Naive thymus-derived CD4-positive, alpha-beta T cell (primary cell): ENCODE data around the gene CHMP4A. TPM values are rescaled to one million over a fixed set of nuclear protein-coding genes. Genes with fewer than 3 reads are reported as not detected.
A peak's percentile ranks its signal among the peaks of the same experiment; 100 is the strongest.

Source experiments
- ATAC-seq: fragments of 150-1000 bp; cut with Tn5 transposase; 2 replicates; pipeline ENCODE4 v1.10.0; 2021; ENCODE audit warnings: mild to moderate bottlenecking, moderate library complexity
- CTCF ChIA-PET: fragments of 350-600 bp; sonication (Branson Sonifier 250); formaldehyde crosslinking; loops from one replicate; lab custom pipeline; 2021; ENCODE audit warnings: antibody characterized with exemption; lab: Charles Lee
- POLR2A ChIA-PET: fragments of 350-600 bp; sonication (Branson Sonifier 250); formaldehyde crosslinking; loops from one replicate; lab custom pipeline; 2021; ENCODE audit warnings: antibody characterized with exemption, inconsistent platforms; lab: Charles Lee
- DNase-seq, 9 donors: peaks; one replicate each; pipeline versions ENCODE4 v3.0.0 to v3.0.0-alpha.2; 2020 to 2022; ENCODE audit warnings: mixed read lengths in 1 of 9
- H3K27ac ChIP-seq: one replicate; pipeline ENCODE4 v1.7.0; 2013; ENCODE audit warnings: mild to moderate bottlenecking, low read depth, low read length, moderate library complexity
- H3K27me3 ChIP-seq, 2 donors: one replicate each; pipeline ENCODE4 v1.7.0; 2013; ENCODE audit warnings: low read length in 2 of 2, mild to moderate bottlenecking in 2 of 2, moderate library complexity in 2 of 2; ENCODE audit not compliant: control insufficient read depth in 2 of 2, insufficient read depth in 2 of 2
- H3K36me3 ChIP-seq, 3 experiments: 1 replicate in 2 of 3; 2 replicates in 1 of 3; pipeline ENCODE4 v1.7.0; 2013; ENCODE audit warnings: low read length in 3 of 3, mild to moderate bottlenecking in 3 of 3, moderate library complexity in 1 of 3; ENCODE audit not compliant: insufficient read depth in 3 of 3, control insufficient read depth in 2 of 3
- H3K4me1 ChIP-seq, 2 donors: one replicate each; pipeline ENCODE4 v1.7.0; 2013; ENCODE audit warnings: low read length in 2 of 2, mild to moderate bottlenecking in 2 of 2, moderate library complexity in 1 of 2; ENCODE audit not compliant: control insufficient read depth in 2 of 2, insufficient read depth in 2 of 2
- H3K4me3 ChIP-seq: 2 replicates; pipeline ENCODE4 v1.7.0; 2013; ENCODE audit warnings: mild to moderate bottlenecking, low read length
- H3K9me3 ChIP-seq, 3 experiments: 1 replicate in 2 of 3; 2 replicates in 1 of 3; pipeline ENCODE4 v1.7.0; 2013; ENCODE audit warnings: low read length in 3 of 3; ENCODE audit not compliant: control insufficient read depth in 2 of 3
- H3K27ac Mint-ChIP-seq, 9 donors: one replicate each; pipeline ENCODE4 v1.8.0; 2020 to 2022; ENCODE audit warnings: mixed read lengths in 9 of 9, mild to moderate bottlenecking in 8 of 9, moderate library complexity in 5 of 9, inconsistent platforms in 2 of 9
- H3K27me3 Mint-ChIP-seq, 5 donors: one replicate each; pipeline ENCODE4 v1.8.0; 2021 to 2022; ENCODE audit warnings: mixed read lengths in 5 of 5, mild to moderate bottlenecking in 1 of 5
- H3K36me3 Mint-ChIP-seq, 5 donors: one replicate each; pipeline ENCODE4 v1.8.0; 2020 to 2022; ENCODE audit warnings: mixed read lengths in 5 of 5, mild to moderate bottlenecking in 3 of 5, inconsistent platforms in 1 of 5
- H3K4me1 Mint-ChIP-seq, 7 donors: one replicate each; pipeline ENCODE4 v1.8.0; 2020 to 2022; ENCODE audit warnings: mixed read lengths in 7 of 7, mild to moderate bottlenecking in 3 of 7, inconsistent platforms in 1 of 7
- H3K4me3 Mint-ChIP-seq, 10 donors: one replicate each; pipeline ENCODE4 v1.8.0; 2020 to 2022; ENCODE audit warnings: mild to moderate bottlenecking in 10 of 10, mixed read lengths in 10 of 10, moderate library complexity in 6 of 10, inconsistent platforms in 2 of 10
- H3K9me3 Mint-ChIP-seq, 11 donors: one replicate each; pipeline ENCODE4 v1.8.0; 2020 to 2022; ENCODE audit warnings: mixed read lengths in 11 of 11, mild to moderate bottlenecking in 4 of 11, inconsistent platforms in 1 of 11, moderate library complexity in 1 of 11
- intact Hi-C, 2 donors: fragments of 100-400 bp; cut with micrococcal nuclease; formaldehyde crosslinking; loops; one replicate each; pipeline ENCODE4 v1.15.1; 2023
- polyA plus RNA-seq, 2 donors: library from polyadenylated mRNA; unstranded; fragments of 300-500 nt; fragmentation: Illumina TruSeq; gene quantifications; one replicate each; pipeline ENCODE4 v1.2.3, GENCODE V29; 2021
- total RNA-seq, 6 experiments: library from RNA in 5 of 6; stranded (reverse) in 5 of 6; gene quantifications; 1 replicate in 5 of 6; 2 replicates in 1 of 6; pipeline ENCODE4 v1.2.3 and lab custom pipeline; 2021 to 2026

CHMP4A gene
- total and polyA plus RNA-seq, 7 experiments from 2014 or later = 79.1 to 140 (median 94.1) TPM

DNA sequence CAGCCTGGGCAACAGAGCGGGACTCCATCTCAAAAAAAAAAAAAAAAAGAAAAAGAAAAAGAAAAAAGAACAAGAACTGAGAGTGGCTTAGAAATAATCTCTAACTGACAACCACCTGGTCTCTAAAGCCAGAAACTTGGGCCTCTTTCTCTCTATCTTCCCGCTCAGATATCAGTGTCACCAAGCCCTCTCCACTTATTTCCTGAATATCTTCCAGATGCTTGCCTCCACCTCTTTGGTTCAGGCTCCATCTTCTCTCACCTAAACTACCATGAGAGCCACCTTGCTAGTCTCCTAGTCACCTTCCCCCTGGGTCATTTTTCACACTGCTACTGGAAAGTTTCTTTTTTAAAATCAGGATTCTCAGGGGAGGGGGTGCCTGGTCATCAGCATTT, 16.2 kb downstream of the CHMP4A start:
- no peaks in the 10 kb centered on the region for H3K27me3 Mint-ChIP-seq
- peaks cover 34 to 72% (median 56%) of the 10 kb centered on the region in 7 donors for H3K4me1 Mint-ChIP-seq
- H3K27ac Mint-ChIP-seq = peak overlapping the region in 8 of 9 donors; percentile 64 to 98 (median 89)
- peaks cover 0 to 6% (median 0%) of the 10 kb centered on the region in 11 donors for H3K9me3 Mint-ChIP-seq
- ChIA-PET CTCF (interaction anchor here (0.7 to 2.0 kb wide), 2 partner anchors 10 to 45 kb away, joined by 3 to 6 read pairs; partner anchors contain the start of gene TINF2), POLR2A (interaction anchor here (1.8 to 3.9 kb wide), 4 partner anchors 12 to 45 kb away, joined by 7 to 79 read pairs (median 24); partner anchors contain the start of genes CHMP4A, IRF9, MDP1 and TINF2)
- DNase-seq = no peak
- Histone ChIP-seq H3K27me3 (no peaks in the 10 kb centered on the region), H3K27ac (peak overlapping the region; percentile 47), H3K36me3 (peaks cover 0 to 19% (median 3%) of the 10 kb centered on the region in 3 experiments), H3K4me1 (peaks cover 14 to 16% of the 10 kb centered on the region in 2 donors), H3K9me3 (no peaks in the 10 kb centered on the region), H3K4me3 (no peak overlapping the region)
- H3K36me3 Mint-ChIP-seq = peaks cover 9 to 44% (median 17%) of the 10 kb centered on the region in 5 donors
- intact Hi-C loops = no loop called here
- no peak for ATAC-seq
- peak overlapping the region; percentile 76 to 95 (median 89) for H3K4me3 Mint-ChIP-seq

GRCh38 chr14:24196071-24197055, 16.9 kb downstream of the CHMP4A start:
- Histone ChIP-seq H3K27me3 (no peaks in the 10 kb centered on the region), H3K4me1 (peaks cover 14 to 16% of the 10 kb centered on the region in 2 donors), H3K4me3 (peak overlapping the region; percentile 74), H3K27ac (peak overlapping the region; percentile 99), H3K36me3 (peaks cover 0 to 26% (median 5%) of the 10 kb centered on the region in 3 experiments), H3K9me3 (no peaks in the 10 kb centered on the region)
- CTCF ChIA-PET = interaction anchor here (0.5 to 2.0 kb wide), 7 partner anchors 11 to 471 kb away, joined by 3 to 6 read pairs (median 4); partner anchors contain the start of genes CHMP4A, MDP1, PSME1 and TINF2
- peaks cover 0 to 1% (median 0%) of the 10 kb centered on the region in 11 donors for H3K9me3 Mint-ChIP-seq
- ATAC-seq = no peak
- peak overlapping the region; percentile 88 to 98 (median 98) for H3K27ac Mint-ChIP-seq
- peaks cover 9 to 41% (median 11%) of the 10 kb centered on the region in 5 donors for H3K36me3 Mint-ChIP-seq
- no peak for DNase-seq
- POLR2A ChIA-PET = interaction anchor here (0.7 to 3.9 kb wide), 27 partner anchors 9 to 894 kb away, joined by 3 to 79 read pairs (median 5); partner anchors contain the start of genes CHMP4A, CIDEB, DCAF11 and EMC9
- H3K4me1 Mint-ChIP-seq = peaks cover 38 to 71% (median 61%) of the 10 kb centered on the region in 7 donors
- no peaks in the 10 kb centered on the region for H3K27me3 Mint-ChIP-seq
- peak overlapping the region; percentile 88 to 97 (median 93) for H3K4me3 Mint-ChIP-seq
- intact Hi-C loops = loop anchor here in 1 of 2 donors (1.0 kb wide), 1 partner anchor 8 kb away; the partner anchor contains the start of gene IPO4

DNA sequence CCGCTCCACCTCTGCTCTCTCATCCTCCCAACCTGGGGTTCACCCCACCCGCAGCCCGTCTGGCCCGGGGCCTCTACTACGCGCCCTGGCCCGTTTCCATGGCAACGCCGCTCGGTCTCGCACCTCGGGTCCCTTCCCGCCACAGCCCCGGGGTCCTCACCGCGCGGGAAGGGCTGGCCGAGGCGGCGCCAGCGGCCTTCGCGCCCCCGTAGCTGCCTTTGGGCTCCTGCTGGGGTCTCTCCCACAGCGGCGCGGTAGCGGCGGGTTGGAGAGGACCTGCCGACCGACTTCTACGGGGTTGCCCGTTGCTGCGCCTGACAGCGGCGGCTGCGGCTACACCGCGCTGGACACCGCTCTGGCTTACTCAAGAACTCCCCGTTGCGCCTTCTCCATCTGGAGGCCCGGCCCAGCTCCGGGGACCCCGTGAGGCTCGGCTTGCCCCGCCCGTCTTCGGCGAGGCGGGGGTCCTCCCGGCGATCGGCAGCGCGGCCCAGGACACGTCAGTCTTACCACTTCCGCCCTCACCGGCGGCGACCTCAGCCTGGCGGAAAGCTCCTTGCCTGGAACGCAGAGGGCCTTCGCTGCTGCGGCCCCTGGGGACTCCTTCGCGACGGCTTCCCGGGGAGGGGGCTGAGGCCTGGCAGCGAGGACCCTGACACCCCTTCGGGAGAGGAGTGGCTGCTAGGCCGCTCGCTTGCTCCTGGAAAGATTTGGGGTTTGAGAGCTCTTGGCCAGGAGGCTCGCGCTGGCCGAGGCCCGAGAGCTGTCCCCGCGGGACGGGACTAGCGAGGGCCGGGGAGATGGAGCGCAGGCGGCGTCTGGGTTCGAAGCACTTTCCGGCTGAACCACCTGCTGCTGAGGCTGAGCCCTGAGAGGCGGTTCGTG, 17.9 kb downstream of the CHMP4A start, which contains the start of gene TM9SF1:
Gene TM9SF1 (minus strand): TSS at position 256 of the 885 bp plus-strand sequence. CDS start 422 bp downstream, outside the sequence.
- Mint-ChIP-seq H3K4me1 (peaks cover 38 to 69% (median 59%) of the 10 kb centered on the region in 7 donors), H3K27me3 (no peaks in the 10 kb centered on the region), H3K27ac (peak within 1 kb of the TSS; percentile 88 to 98 (median 98)), H3K36me3 (peaks cover 8 to 39% (median 11%) of the 10 kb centered on the region in 5 donors), H3K9me3 (peaks cover 0 to 1% (median 0%) of the 10 kb centered on the region in 11 donors), H3K4me3 (peak within 1 kb of the TSS; percentile 88 to 97 (median 93))
- peak within 1 kb of the TSS; percentile 74 for H3K4me3 ChIP-seq
- CTCF ChIA-PET = interaction anchor here (0.5 to 2.0 kb wide), 8 partner anchors 12 to 472 kb away, joined by 3 to 6 read pairs (median 4); partner anchors contain the start of genes CHMP4A, IRF9, MDP1 and PSME1
- H3K4me1 ChIP-seq = peaks cover 14 to 16% of the 10 kb centered on the region in 2 donors
- H3K27ac ChIP-seq = peak within 1 kb of the TSS; percentile 99
- DNase-seq = peak; percentile 86 to 92 (median 90)
- peak; percentile 90 for ATAC-seq
- no peaks in the 10 kb centered on the region for H3K9me3 ChIP-seq
- H3K27me3 ChIP-seq = no peaks in the 10 kb centered on the region
- intact Hi-C loops = loop anchor here (1.0 kb wide), 10 partner anchors 7 to 104 kb away; partner anchors contain the start of genes CHMP4A (in 2 of the 2), EMC9 (in 2 of the 2), GMPR2 (in 2 of the 2) and IRF9 (in 2 of the 2)
- peaks cover 0 to 26% (median 5%) of the 10 kb centered on the region in 3 experiments for H3K36me3 ChIP-seq
- POLR2A ChIA-PET = interaction anchor here (0.6 to 3.9 kb wide), 32 partner anchors 9 to 893 kb away, joined by 3 to 79 read pairs (median 4); partner anchors contain the start of genes CHMP4A, CIDEB, DCAF11 and EMC9

- peak overlapping the region; percentile 88 to 98 (median 98) for H3K27ac Mint-ChIP-seq
- peaks cover 0 to 1% (median 0%) of the 10 kb centered on the region in 11 donors for H3K9me3 Mint-ChIP-seq
- Histone ChIP-seq H3K9me3 (no peaks in the 10 kb centered on the region), H3K27ac (peak overlapping the region; percentile 99), H3K36me3 (peaks cover 0 to 26% (median 5%) of the 10 kb centered on the region in 3 experiments), H3K4me3 (peak overlapping the region; percentile 74), H3K27me3 (no peaks in the 10 kb centered on the region), H3K4me1 (peaks cover 14 to 16% of the 10 kb centered on the region in 2 donors)
- POLR2A ChIA-PET = interaction anchor here (0.7 to 3.9 kb wide), 16 partner anchors 10 to 114 kb away, joined by 3 to 79 read pairs (median 6); partner anchors contain the start of genes CHMP4A, CIDEB, DCAF11 and EMC9
- DNase-seq = no peak
- H3K36me3 Mint-ChIP-seq = peaks cover 8 to 37% (median 11%) of the 10 kb centered on the region in 5 donors
- ATAC-seq = no peak
- H3K4me3 Mint-ChIP-seq = peak overlapping the region; percentile 88 to 97 (median 93)
- intact Hi-C loops = loop anchor here (1.0 kb wide), 9 partner anchors 18 to 104 kb away; partner anchors contain the start of genes CHMP4A (in 2 of the 2), EMC9 (in 2 of the 2), GMPR2 (in 2 of the 2) and IRF9 (in 2 of the 2)
- H3K27me3 Mint-ChIP-seq = no peaks in the 10 kb centered on the region
- peaks cover 38 to 70% (median 61%) of the 10 kb centered on the region in 7 donors for H3K4me1 Mint-ChIP-seq
- CTCF ChIA-PET = interaction anchor here (0.9 to 2.0 kb wide), 2 partner anchors 13 to 21 kb away, joined by 3 to 6 read pairs; partner anchors contain the start of gene MDP1
Measured at GRCh38 chr14:24194873-24195185, 18.5 kb downstream of the CHMP4A start.

GRCh38 chr14:24194186-24194872, 19.0 kb downstream of the CHMP4A start:
- intact Hi-C loops = no loop called here
- Mint-ChIP-seq H3K4me1 (peaks cover 38 to 68% (median 63%) of the 10 kb centered on the region in 7 donors), H3K27ac (peak overlapping the region; percentile 88 to 98 (median 98))

More at GRCh38 chr14:24194186-24194872, 19.0 kb downstream of the CHMP4A start:
- H3K36me3 Mint-ChIP-seq = peaks cover 8 to 36% (median 11%) of the 10 kb centered on the region in 5 donors
- H3K4me3 Mint-ChIP-seq = peak overlapping the region; percentile 88 to 97 (median 93)
- Histone ChIP-seq H3K9me3 (no peaks in the 10 kb centered on the region), H3K27me3 (no peaks in the 10 kb centered on the region), H3K4me3 (peak overlapping the region; percentile 74), H3K27ac (peak overlapping the region; percentile 99), H3K36me3 (peaks cover 0 to 26% (median 5%) of the 10 kb centered on the region in 3 experiments), H3K4me1 (peaks cover 14 to 18% of the 10 kb centered on the region in 2 donors)
- no peaks in the 10 kb centered on the region for H3K27me3 Mint-ChIP-seq
- H3K9me3 Mint-ChIP-seq = peaks cover 0 to 1% (median 0%) of the 10 kb centered on the region in 11 donors
- ChIA-PET POLR2A (interaction anchor here (0.7 to 3.9 kb wide), 11 partner anchors 9 to 114 kb away, joined by 3 to 79 read pairs (median 7); partner anchors contain the start of genes CHMP4A, DCAF11, GMPR2 and IRF9), CTCF (interaction anchor here (0.6 to 1.0 kb wide), 3 partner anchors 21 to 1100 kb away, joined by 3 to 5 read pairs (median 4); partner anchors contain the start of genes ACIN1 and MDP1)
- no peak for ATAC-seq
- no peak for DNase-seq
